IMR-90 (cell line): ENCODE measurements around the gene SKAP1.

Source experiments
- CEBPB ChIP-seq: IDR thresholded peaks from 2 replicates; pipeline ENCODE4 v1.6.1; 2012; ENCODE audit warnings: low read depth, low read length, improper control_type of control experiment
- MAFK ChIP-seq: IDR thresholded peaks from 2 replicates; pipeline ENCODE4 v1.6.1; 2012; ENCODE audit warnings: low read depth, low read length, improper control_type of control experiment
- MXI1 ChIP-seq: IDR thresholded peaks from 2 replicates; pipeline ENCODE4 v1.6.1; 2012; ENCODE audit warnings: low read depth, mild to moderate bottlenecking, low read length, moderate library complexity, borderline replicate concordance
- POLR2A ChIP-seq: IDR thresholded peaks from 2 replicates; pipeline ENCODE4 v1.6.1; 2012; ENCODE audit warnings: mild to moderate bottlenecking, low read depth, low read length
- RCOR1 ChIP-seq: IDR thresholded peaks from 2 replicates; pipeline ENCODE4 v1.6.1; 2012; ENCODE audit warnings: mild to moderate bottlenecking, low read length, improper control_type of control experiment; ENCODE audit not compliant: insufficient replicate concordance
- SMC3 ChIP-seq: fragments of 150-350 bp; IDR thresholded peaks from 2 replicates; pipeline ENCODE4 v1.6.1; 2016; ENCODE audit warnings: low read depth, mild to moderate bottlenecking, antibody characterized with exemption, low read length, moderate library complexity
- TF ChIP-seq, protein P1 (sequence below): conservative IDR thresholded peaks from 2 replicates; pipeline ENCODE4 v1.5.1; 2012; ENCODE audit warnings: mild to moderate bottlenecking, low read depth, low read length, improper control_type of control experiment

DNA sequence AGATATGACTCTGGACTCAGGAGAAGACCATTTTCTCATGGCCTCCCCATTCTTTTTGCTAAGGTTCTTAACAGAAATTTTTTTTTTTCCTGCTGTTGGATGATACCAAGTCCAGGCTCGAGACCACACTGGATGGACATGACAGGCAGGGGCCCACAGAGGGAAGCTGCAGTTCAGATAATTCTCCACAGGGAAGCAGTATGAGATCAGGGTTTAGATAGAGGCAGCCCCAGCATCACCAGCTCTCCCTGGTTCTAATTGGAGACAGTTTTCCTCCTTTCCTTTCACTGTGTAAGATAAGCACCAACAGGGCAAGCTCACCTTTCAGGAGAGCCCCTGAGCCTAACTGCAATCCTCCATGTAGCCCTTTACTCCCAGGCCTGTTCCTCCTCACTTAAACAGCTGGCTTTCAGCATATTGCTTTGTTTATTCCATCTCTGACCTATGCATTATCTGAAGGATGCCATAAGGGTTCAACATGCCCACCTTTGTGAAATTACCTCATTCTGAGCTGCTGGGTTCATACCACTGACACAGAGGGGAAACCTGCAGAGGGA is 214.4 kb downstream of the SKAP1 start:
- TF ChIP-seq, protein P1, sequence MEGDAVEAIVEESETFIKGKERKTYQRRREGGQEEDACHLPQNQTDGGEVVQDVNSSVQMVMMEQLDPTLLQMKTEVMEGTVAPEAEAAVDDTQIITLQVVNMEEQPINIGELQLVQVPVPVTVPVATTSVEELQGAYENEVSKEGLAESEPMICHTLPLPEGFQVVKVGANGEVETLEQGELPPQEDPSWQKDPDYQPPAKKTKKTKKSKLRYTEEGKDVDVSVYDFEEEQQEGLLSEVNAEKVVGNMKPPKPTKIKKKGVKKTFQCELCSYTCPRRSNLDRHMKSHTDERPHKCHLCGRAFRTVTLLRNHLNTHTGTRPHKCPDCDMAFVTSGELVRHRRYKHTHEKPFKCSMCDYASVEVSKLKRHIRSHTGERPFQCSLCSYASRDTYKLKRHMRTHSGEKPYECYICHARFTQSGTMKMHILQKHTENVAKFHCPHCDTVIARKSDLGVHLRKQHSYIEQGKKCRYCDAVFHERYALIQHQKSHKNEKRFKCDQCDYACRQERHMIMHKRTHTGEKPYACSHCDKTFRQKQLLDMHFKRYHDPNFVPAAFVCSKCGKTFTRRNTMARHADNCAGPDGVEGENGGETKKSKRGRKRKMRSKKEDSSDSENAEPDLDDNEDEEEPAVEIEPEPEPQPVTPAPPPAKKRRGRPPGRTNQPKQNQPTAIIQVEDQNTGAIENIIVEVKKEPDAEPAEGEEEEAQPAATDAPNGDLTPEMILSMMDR = peak; percentile 37; the same call in 1 of the 2 replicates
- no peak for TF ChIP-seq MAFK
- no peak for TF ChIP-seq POLR2A
- TF ChIP-seq RCOR1 = no peak
- peak; percentile 34 for TF ChIP-seq SMC3
- TF ChIP-seq CEBPB = no peak
- TF ChIP-seq MXI1 = no peak
